H1 (cell line): ENCODE measurements around the gene POLDIP3. TPM values are rescaled to one million over a fixed set of nuclear protein-coding genes. Genes with fewer than 3 reads are reported as not detected.

Experiments used
- CHD7 ChIP-seq: fragments of 300-600 bp; sonication (generic); IDR thresholded peaks from 2 replicates; pipeline ENCODE4 v1.7.1; 2012; ENCODE audit warnings: low read length, moderate library complexity, mild to moderate bottlenecking, inconsistent platforms; ENCODE audit not compliant: insufficient replicate concordance
- GABPA ChIP-seq: IDR thresholded peaks from 2 replicates; pipeline ENCODE4 v1.6.1; 2011; ENCODE audit warnings: mild to moderate bottlenecking, low read length, moderate library complexity, borderline replicate concordance; ENCODE audit not compliant: insufficient read depth
- KDM4A ChIP-seq: IDR thresholded peaks from one replicate; pipeline ENCODE4 v1.7.1; 2012; ENCODE audit warnings: low read depth, mild to moderate bottlenecking, moderate library complexity, low read length, inconsistent platforms; ENCODE audit not compliant: severe bottlenecking
- polyA plus RNA-seq, 7 experiments: library from polyadenylated mRNA; depleted of rRNA in 3 of 7; stranded (reverse) in 5 of 7; unstranded in 2 of 7; fragments of >200 nt in 5 of 7; fragments of 200-250 nt in 2 of 7; gene quantifications; 1 replicate in 5 of 7; 2 replicates in 1 of 7; 4 replicates in 1 of 7; pipeline versions ENCODE4 v1.2.1 to v1.2.3, GENCODE V29; 2011 to 2013; ENCODE audit warnings: missing spikeins in 2 of 7, mixed read lengths in 2 of 7
- total RNA-seq: library from RNA; stranded (reverse); fragmentation: NEBNext Ultra II Directional; extraction: Animal tissue kit (Norgen Biotek cat#: 25700); gene quantifications from 2 replicates; pipeline ENCODE4 v1.2.1, GENCODE V29; 2021
- TF ChIP-seq, protein P1 (sequence below), 3 experiments: IDR thresholded peaks; 1 replicate in 2 of 3; 2 replicates in 1 of 3; pipeline versions ENCODE4 v1.5.1 to v1.6.1; 2011; ENCODE audit warnings: low read length in 3 of 3, mild to moderate bottlenecking in 3 of 3, inconsistent platforms in 2 of 3, low read depth in 1 of 3, moderate library complexity in 1 of 3; ENCODE audit not compliant: insufficient read depth in 1 of 3; ENCODE audit errors: control extremely low read depth in 1 of 3

POLDIP3 gene
- total and polyA plus RNA-seq, 2 of the 8 experiments (the other 6 are each of a cell fraction or from before 2014, with no cell fraction given): 43.5 to 84.6 TPM

DNA sequence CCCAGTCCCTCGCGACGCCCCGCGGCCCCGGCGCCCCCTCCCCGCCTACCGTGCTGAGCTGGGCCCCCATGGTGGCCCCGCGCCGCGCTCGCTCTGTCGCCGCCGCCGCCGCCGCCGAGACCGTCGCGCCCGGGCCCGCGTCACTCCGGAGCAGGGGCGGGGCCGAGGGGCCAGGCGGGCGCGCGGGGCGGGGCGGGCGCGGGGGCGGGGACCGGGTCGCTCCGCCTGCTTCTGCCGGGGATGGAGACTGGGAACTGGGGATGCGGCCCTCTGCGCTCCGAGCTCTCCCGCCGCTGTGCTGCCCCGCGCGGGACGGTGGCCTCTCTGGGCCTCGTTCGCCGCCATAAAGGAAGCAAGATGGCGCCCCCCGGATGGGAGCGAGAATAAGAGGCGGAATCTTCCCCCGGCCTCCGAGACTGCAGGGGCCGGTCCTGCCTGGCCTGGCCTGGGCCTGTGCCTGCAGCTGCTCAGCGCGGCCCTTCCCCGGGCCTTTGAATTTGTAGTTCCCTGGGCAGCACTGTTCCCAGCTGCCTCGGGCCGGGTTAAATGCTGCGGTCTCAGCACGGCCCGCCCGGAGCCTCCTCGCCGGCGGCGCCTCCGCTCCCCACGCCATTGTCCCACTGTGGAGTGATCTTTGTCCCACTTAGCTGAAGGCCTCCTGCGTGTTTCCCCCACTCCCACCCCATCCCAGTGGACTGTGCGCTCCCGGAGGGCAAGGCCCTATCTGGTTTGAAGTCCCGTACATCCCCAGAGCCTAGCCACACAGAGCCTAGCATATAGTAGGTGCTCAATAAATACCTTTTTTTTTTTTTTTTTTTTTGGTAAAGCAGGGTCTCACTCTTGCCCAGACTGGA lies 34.8 kb upstream of the POLDIP3 start, which contains the start of gene CYB5R3 (continued):
- TF ChIP-seq CHD7: no peak
- peak; percentile 35 for TF ChIP-seq KDM4A
- TF ChIP-seq, protein P1, sequence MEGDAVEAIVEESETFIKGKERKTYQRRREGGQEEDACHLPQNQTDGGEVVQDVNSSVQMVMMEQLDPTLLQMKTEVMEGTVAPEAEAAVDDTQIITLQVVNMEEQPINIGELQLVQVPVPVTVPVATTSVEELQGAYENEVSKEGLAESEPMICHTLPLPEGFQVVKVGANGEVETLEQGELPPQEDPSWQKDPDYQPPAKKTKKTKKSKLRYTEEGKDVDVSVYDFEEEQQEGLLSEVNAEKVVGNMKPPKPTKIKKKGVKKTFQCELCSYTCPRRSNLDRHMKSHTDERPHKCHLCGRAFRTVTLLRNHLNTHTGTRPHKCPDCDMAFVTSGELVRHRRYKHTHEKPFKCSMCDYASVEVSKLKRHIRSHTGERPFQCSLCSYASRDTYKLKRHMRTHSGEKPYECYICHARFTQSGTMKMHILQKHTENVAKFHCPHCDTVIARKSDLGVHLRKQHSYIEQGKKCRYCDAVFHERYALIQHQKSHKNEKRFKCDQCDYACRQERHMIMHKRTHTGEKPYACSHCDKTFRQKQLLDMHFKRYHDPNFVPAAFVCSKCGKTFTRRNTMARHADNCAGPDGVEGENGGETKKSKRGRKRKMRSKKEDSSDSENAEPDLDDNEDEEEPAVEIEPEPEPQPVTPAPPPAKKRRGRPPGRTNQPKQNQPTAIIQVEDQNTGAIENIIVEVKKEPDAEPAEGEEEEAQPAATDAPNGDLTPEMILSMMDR (IDR thresholded peaks at IDR 0.05; ENCODE audit: control extremely low read depth in 1 of 3, insufficient read depth in 1 of 3, low read depth in 1 of 3, low read length in 3 of 3): no peak
- no peak for TF ChIP-seq GABPA
